T-cell (primary cell): ENCODE results near the gene NRXN2. TPM values are rescaled to one million over a fixed set of nuclear protein-coding genes. Genes with fewer than 3 reads are reported as not detected.

Experiments
- ATAC-seq, 4 experiments: fragments of 200-7000 bp in 3 of 4; fragments of 150-1000 bp in 1 of 4; cut with Tn5 transposase; replicated peaks in 1 of 4; 1 replicate in 3 of 4; 2 replicates in 1 of 4; pipeline ENCODE4 v1.10.0; 2021; ENCODE audit warnings: moderate library complexity in 3 of 4, mild to moderate bottlenecking in 2 of 4, moderate number of reproducible peaks in 1 of 4
- CTCF ChIA-PET, 2 donors: fragments of 300-600 bp; sonication (Branson Sonifier 250); formaldehyde crosslinking; loops; one replicate each; lab custom pipeline; 2022; ENCODE audit warnings: antibody characterized with exemption in 2 of 2; lab: Charles Lee
- POLR2A ChIA-PET, 2 donors: fragments of 300-600 bp; sonication (Branson Sonifier 250); formaldehyde crosslinking; loops; one replicate each; lab custom pipeline; 2022; ENCODE audit warnings: antibody characterized with exemption in 2 of 2; lab: Charles Lee
- DNase-seq, 35 experiments: peaks; one replicate each; pipeline versions ENCODE4 v3.0.0 to v3.0.0-alpha.2; 2013 to 2023
- H3K27ac ChIP-seq: one replicate; pipeline ENCODE4 v1.5.1; 2013; ENCODE audit warnings: low read length
- H3K27me3 ChIP-seq, 2 experiments: replicated peaks in 1 of 2; 1 replicate in 1 of 2; 2 replicates in 1 of 2; pipeline versions ENCODE4 v1.6.1 to v1.7.0; 2013; ENCODE audit warnings: low read length in 1 of 2, mixed read lengths in 1 of 2; ENCODE audit not compliant: control insufficient read depth in 2 of 2, insufficient read depth in 2 of 2; ENCODE audit errors: extremely low read depth in 1 of 2
- H3K36me3 ChIP-seq, 2 donors: 1 replicate in 1 of 2; 2 replicates in 1 of 2; pipeline versions ENCODE4 v1.6.1 to v1.7.0; 2013; ENCODE audit warnings: low read length in 1 of 2; ENCODE audit not compliant: control insufficient read depth in 2 of 2, insufficient read depth in 1 of 2; ENCODE audit errors: extremely low read depth in 1 of 2
- H3K4me1 ChIP-seq, 2 experiments: 1 replicate in 1 of 2; 2 replicates in 1 of 2; pipeline versions ENCODE4 v1.6.1 to v1.7.0; 2013; ENCODE audit warnings: low read length in 2 of 2, mixed read lengths in 1 of 2; ENCODE audit not compliant: insufficient read depth in 2 of 2, control insufficient read depth in 1 of 2; ENCODE audit errors: extremely low read depth in 1 of 2
- H3K4me3 ChIP-seq, 2 donors: 1 replicate in 1 of 2; 2 replicates in 1 of 2; pipeline versions ENCODE4 v1.5.1 to v1.7.0; 2013; ENCODE audit warnings: mild to moderate bottlenecking in 2 of 2, low read length in 1 of 2, moderate library complexity in 1 of 2; ENCODE audit not compliant: control insufficient read depth in 1 of 2; ENCODE audit errors: extremely low read depth in 1 of 2
- H3K9me3 ChIP-seq: 2 replicates; pipeline ENCODE4 v1.7.0; 2013
- H3K27ac Mint-ChIP-seq, 2 donors: one replicate each; pipeline ENCODE4 v1.8.0; 2020 to 2021; ENCODE audit warnings: mild to moderate bottlenecking in 2 of 2, mixed read lengths in 2 of 2
- H3K27me3 Mint-ChIP-seq, 2 donors: one replicate each; pipeline ENCODE4 v1.8.0; 2021 to 2022; ENCODE audit warnings: mixed read lengths in 2 of 2
- H3K36me3 Mint-ChIP-seq: one replicate; pipeline ENCODE4 v1.8.0; 2021; ENCODE audit warnings: mixed read lengths
- H3K4me1 Mint-ChIP-seq, 3 donors: one replicate each; pipeline ENCODE4 v1.8.0; 2020 to 2022; ENCODE audit warnings: mixed read lengths in 3 of 3, mild to moderate bottlenecking in 1 of 3
- H3K4me3 Mint-ChIP-seq, 3 donors: one replicate each; pipeline ENCODE4 v1.8.0; 2020 to 2022; ENCODE audit warnings: mild to moderate bottlenecking in 3 of 3, mixed read lengths in 3 of 3, moderate library complexity in 3 of 3
- H3K9me3 Mint-ChIP-seq, 3 donors: one replicate each; pipeline ENCODE4 v1.8.0; 2020 to 2022; ENCODE audit warnings: mixed read lengths in 3 of 3
- WGBS: methylation state at CpG from one replicate; pipeline ENCODE4 v1.1.5; 2013; ENCODE audit warnings: missing lambda C conversion rate; ENCODE audit not compliant: insufficient coverage; 5-methylcytosine and 5-hydroxymethylcytosine counted together
- total RNA-seq, 35 experiments: library from RNA in 6 of 35; stranded (reverse) in 6 of 35; fragments of 120-200 nt in 1 of 35; gene quantifications; one replicate each; pipeline versions ENCODE4 v1.2.1 to v1.2.4 and lab custom pipeline; 2013 to 2026

Gene NRXN2
- total RNA-seq, 5 donors from 2014 or later (not counting 1 experiment from before 2014, with no cell fraction given), result 0.43 to 0.70 (median 0.47) TPM; not detected in 2

GRCh38 chr11:64644647-64645275 lies 78.2 kb downstream of the NRXN2 start:
- ChIA-PET CTCF (interaction anchor here in 1 of 2 donors (0.6 kb wide), 1 partner anchor 312 kb away, joined by 4 read pairs; no protein-coding TSS in a partner anchor), POLR2A (interaction anchor here in 1 of 2 donors (0.5 to 0.6 kb wide), 2 partner anchors 114 to 686 kb away, joined by 4 to 8 read pairs; no protein-coding TSS in a partner anchor)
- H3K27me3 ChIP-seq, result peaks cover 2 to 85% of the 10 kb centered on the region in 2 experiments
- peaks cover 32 to 44% of the 10 kb centered on the region in 2 donors for H3K27me3 Mint-ChIP-seq
- ATAC-seq (no peak), DNase-seq (no peak)
- H3K4me1 Mint-ChIP-seq, result peaks cover 0 to 9% (median 4%) of the 10 kb centered on the region in 3 donors
- no peak overlapping the region for H3K27ac Mint-ChIP-seq
- peak overlapping the region in 1 of 3 donors; percentile 50 for H3K4me3 Mint-ChIP-seq
- no peaks in the 10 kb centered on the region for H3K9me3 ChIP-seq
- H3K36me3 Mint-ChIP-seq, result no peaks in the 10 kb centered on the region
- H3K9me3 Mint-ChIP-seq, result no peaks in the 10 kb centered on the region
- H3K27ac ChIP-seq, result no peak overlapping the region
- H3K4me3 ChIP-seq, result no peak overlapping the region
- WGBS, result 30% methylated on average over 10 of the region's 11 CpGs
- peaks cover 0 to 10% of the 10 kb centered on the region in 2 experiments for H3K4me1 ChIP-seq
- no peaks in the 10 kb centered on the region for H3K36me3 ChIP-seq

DNA sequence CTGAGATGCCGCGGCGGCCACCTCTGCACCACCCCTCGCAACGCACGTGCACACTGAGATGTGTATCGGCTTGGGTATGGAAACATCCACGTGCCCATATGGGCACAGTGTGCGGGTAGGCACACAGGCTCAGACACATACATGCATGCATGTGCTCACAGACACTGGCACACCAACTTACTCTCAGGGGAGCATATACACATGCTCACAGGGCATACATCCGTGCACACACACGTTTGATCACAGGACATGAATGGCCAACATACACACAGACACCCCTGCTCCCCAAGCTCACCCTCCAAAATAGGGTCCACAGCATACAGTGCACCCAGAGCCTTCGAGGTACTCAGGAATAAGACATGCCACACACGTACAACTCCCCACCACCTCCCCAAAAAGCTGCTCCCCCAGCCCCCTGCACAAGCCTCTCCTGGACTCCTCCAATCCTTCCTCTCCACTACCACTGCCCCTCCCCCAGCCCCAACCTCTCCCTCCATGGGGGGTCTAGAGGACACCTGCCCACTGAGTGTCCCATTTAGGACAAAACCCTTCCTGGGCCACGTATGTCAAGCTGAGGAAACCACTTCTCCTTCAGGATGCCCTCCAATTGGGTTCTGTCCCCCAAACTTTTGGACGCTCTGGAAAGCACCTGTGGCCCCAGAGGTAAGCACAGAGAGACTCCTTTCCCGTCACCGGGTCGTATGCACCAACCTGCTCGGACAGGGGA lies 78.9 kb downstream of the NRXN2 start:
- DNase-seq (no peak), ATAC-seq (peak in 2 of 4 experiments; percentile 14 to 22)
- no peaks in the 10 kb centered on the region for H3K36me3 Mint-ChIP-seq
- Histone ChIP-seq H3K9me3 (no peaks in the 10 kb centered on the region), H3K27ac (no peak overlapping the region), H3K4me3 (no peak overlapping the region), H3K4me1 (peaks cover 0 to 10% of the 10 kb centered on the region in 2 experiments), H3K27me3 (peaks cover 2 to 86% of the 10 kb centered on the region in 2 experiments), H3K36me3 (no peaks in the 10 kb centered on the region)
- no peaks in the 10 kb centered on the region for H3K9me3 Mint-ChIP-seq
- ChIA-PET POLR2A (no interaction called here), CTCF (no interaction called here)
- peak overlapping the region; percentile 11 to 53 (median 50) for H3K4me3 Mint-ChIP-seq
- peaks cover 0 to 9% (median 4%) of the 10 kb centered on the region in 3 donors for H3K4me1 Mint-ChIP-seq
- WGBS, result 26% methylated on average over 17 of the region's 19 CpGs
- H3K27ac Mint-ChIP-seq, result no peak overlapping the region
- peaks cover 29 to 39% of the 10 kb centered on the region in 2 donors for H3K27me3 Mint-ChIP-seq

GRCh38 chr11:64643256-64643881 lies 79.6 kb downstream of the NRXN2 start:
- H3K4me3 Mint-ChIP-seq, result peak overlapping the region in 1 of 3 donors; percentile 50
- Histone ChIP-seq H3K27me3 (peaks cover 2 to 82% of the 10 kb centered on the region in 2 experiments), H3K27ac (no peak overlapping the region), H3K4me1 (peaks cover 0 to 10% of the 10 kb centered on the region in 2 experiments), H3K9me3 (no peaks in the 10 kb centered on the region), H3K4me3 (no peak overlapping the region), H3K36me3 (no peaks in the 10 kb centered on the region)
- CTCF ChIA-PET, result no interaction called here
- peaks cover 28 to 35% of the 10 kb centered on the region in 2 donors for H3K27me3 Mint-ChIP-seq
- ATAC-seq (peak in 2 of 4 experiments; percentile 11 to 13), DNase-seq (no peak)
- no peaks in the 10 kb centered on the region for H3K36me3 Mint-ChIP-seq
- H3K4me1 Mint-ChIP-seq, result peaks cover 0 to 9% (median 4%) of the 10 kb centered on the region in 3 donors
- WGBS, result 0% methylated on average over 16 of the region's 53 CpGs
- H3K27ac Mint-ChIP-seq, result no peak overlapping the region
- H3K9me3 Mint-ChIP-seq, result no peaks in the 10 kb centered on the region
- POLR2A ChIA-PET, result no interaction called here

DNA sequence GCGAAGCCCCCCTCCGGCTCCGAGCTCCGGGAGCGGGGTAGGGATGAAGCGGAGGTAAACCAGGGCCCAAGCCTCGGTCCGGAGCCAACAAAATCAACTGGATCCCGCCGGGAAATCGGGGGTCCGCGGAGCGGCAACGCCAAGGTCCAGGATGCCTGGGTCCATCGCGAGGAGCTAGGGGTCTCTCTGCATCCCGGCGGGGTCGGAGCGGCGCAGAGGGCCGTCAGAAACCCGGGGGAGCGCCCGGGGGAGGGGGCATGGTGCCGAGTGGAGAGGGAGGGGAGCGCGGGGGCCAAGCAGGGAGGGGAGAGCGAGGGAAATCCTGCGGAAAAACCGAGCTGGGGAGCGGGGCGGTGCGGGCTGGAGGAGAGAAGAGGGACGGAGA lies 80.1 kb downstream of the NRXN2 start:
- Mint-ChIP-seq H3K27ac (no peak overlapping the region), H3K36me3 (no peaks in the 10 kb centered on the region), H3K4me1 (peaks cover 0 to 9% (median 4%) of the 10 kb centered on the region in 3 donors), H3K4me3 (peak overlapping the region in 1 of 3 donors; percentile 50), H3K9me3 (no peaks in the 10 kb centered on the region), H3K27me3 (peaks cover 28 to 33% of the 10 kb centered on the region in 2 donors)
- ChIA-PET POLR2A (no interaction called here), CTCF (no interaction called here)
- Histone ChIP-seq H3K4me3 (no peak overlapping the region), H3K36me3 (no peaks in the 10 kb centered on the region), H3K9me3 (no peaks in the 10 kb centered on the region), H3K27me3 (peaks cover 2 to 80% of the 10 kb centered on the region in 2 experiments), H3K27ac (no peak overlapping the region), H3K4me1 (peaks cover 0 to 10% of the 10 kb centered on the region in 2 experiments)
- no peak for DNase-seq
- ATAC-seq, result no peak
- WGBS, result 4% methylated on average over 30 of the region's 36 CpGs

GRCh38 chr11:64642418-64642735 lies 80.6 kb downstream of the NRXN2 start:
- H3K36me3 ChIP-seq, result no peaks in the 10 kb centered on the region
- H3K9me3 Mint-ChIP-seq, result no peaks in the 10 kb centered on the region
- peaks cover 0 to 9% (median 4%) of the 10 kb centered on the region in 3 donors for H3K4me1 Mint-ChIP-seq
- peaks cover 0 to 10% of the 10 kb centered on the region in 2 experiments for H3K4me1 ChIP-seq
- WGBS, result 2% methylated on average over 30 of the region's 30 CpGs
- ATAC-seq (peak in 1 of 4 experiments; percentile 12), DNase-seq (no peak)
- no peaks in the 10 kb centered on the region for H3K36me3 Mint-ChIP-seq
- peaks cover 2 to 80% of the 10 kb centered on the region in 2 experiments for H3K27me3 ChIP-seq
- ChIA-PET POLR2A (no interaction called here), CTCF (no interaction called here)
- H3K4me3 ChIP-seq, result no peak overlapping the region
- no peaks in the 10 kb centered on the region for H3K9me3 ChIP-seq
- no peak overlapping the region for H3K4me3 Mint-ChIP-seq
- peaks cover 28 to 35% of the 10 kb centered on the region in 2 donors for H3K27me3 Mint-ChIP-seq
- H3K27ac ChIP-seq, result no peak overlapping the region
- H3K27ac Mint-ChIP-seq, result no peak overlapping the region
